ENCODE results near the gene SLC5A10. TPM values are rescaled to one million over a fixed set of nuclear protein-coding genes. Genes with fewer than 3 reads are reported as not detected.

Gene SLC5A10
- polyA plus RNA-seq, 3 donors: 0.18 to 0.54 (median 0.42) TPM

GRCh38 chr17:19000531-19001325, 48.8 kb downstream of the SLC5A10 start:
- no peak for DNase-seq (ENCODE audit: low read depth in 3 of 3, low spot score in 2 of 3)

- no peak for DNase-seq (ENCODE audit: low read depth in 3 of 3, low spot score in 2 of 3)
Observed at GRCh38 chr17:19001907-19002590, 50.1 kb downstream of the SLC5A10 start.

GRCh38 chr17:19002805-19003542, 51.0 kb downstream of the SLC5A10 start:
- no peak for DNase-seq (ENCODE audit: low read depth in 3 of 3, low spot score in 2 of 3)

- DNase-seq (ENCODE audit: low read depth in 3 of 3, low spot score in 2 of 3): no peak
Observed at GRCh38 chr17:19003543-19004420, 51.8 kb downstream of the SLC5A10 start.

- no peak for DNase-seq (ENCODE audit: low read depth in 3 of 3, low spot score in 2 of 3)
Observed at GRCh38 chr17:19004421-19005136, 52.6 kb downstream of the SLC5A10 start, which contains the start of gene FAM83G. Gene FAM83G, minus strand, starts transcription at chr17:19004764. Its CDS starts 723 bp downstream, at chr17:19004041.

GRCh38 chr17:19005137-19005773, 53.3 kb downstream of the SLC5A10 start:
- no peak for DNase-seq (ENCODE audit: low read depth in 3 of 3, low spot score in 2 of 3)

GRCh38 chr17:19005789-19006430, 53.9 kb downstream of the SLC5A10 start:
- DNase-seq (ENCODE audit: low read depth in 3 of 3, low spot score in 2 of 3): no peak

- DNase-seq (ENCODE audit: low read depth in 3 of 3, low spot score in 2 of 3): no peak
Observed at GRCh38 chr17:19006698-19007097, 54.7 kb downstream of the SLC5A10 start.

GRCh38 chr17:19009970-19010369, 58.0 kb downstream of the SLC5A10 start:
- DNase-seq (ENCODE audit: low read depth in 3 of 3, low spot score in 2 of 3): no peak

GRCh38 chr17:19010729-19011505, 59.0 kb downstream of the SLC5A10 start:
- no peak for DNase-seq (ENCODE audit: low read depth in 3 of 3, low spot score in 2 of 3)

- DNase-seq (ENCODE audit: low read depth in 3 of 3, low spot score in 2 of 3): no peak
Observed at GRCh38 chr17:19011581-19011980, 59.6 kb downstream of the SLC5A10 start.

GRCh38 chr17:19012171-19013080, 60.5 kb downstream of the SLC5A10 start:
- DNase-seq (ENCODE audit: low read depth in 3 of 3, low spot score in 2 of 3): no peak

GRCh38 chr17:19013226-19013625, 61.3 kb downstream of the SLC5A10 start:
- DNase-seq (ENCODE audit: low read depth in 3 of 3, low spot score in 2 of 3): no peak

GRCh38 chr17:19013806-19014627, 62.1 kb downstream of the SLC5A10 start:
- DNase-seq (ENCODE audit: low read depth in 3 of 3, low spot score in 2 of 3): no peak

GRCh38 chr17:19014628-19015215, 62.8 kb downstream of the SLC5A10 start:
- no peak for DNase-seq (ENCODE audit: low read depth in 3 of 3, low spot score in 2 of 3)

- no peak for DNase-seq (ENCODE audit: low read depth in 3 of 3, low spot score in 2 of 3)
Observed at GRCh38 chr17:19015428-19015827, 63.5 kb downstream of the SLC5A10 start.

Measured in right renal cortex interstitium (tissue), 3 donors.